HG02938 (cell line): ENCODE data around the gene FUT6.
"Not testable (repeated sequence)": the region's sequence is repeated elsewhere in the genome, so short reads cannot be mapped to it uniquely, and the experiment has no call there.

Source experiments
- ATAC-seq: cut with Tn5 transposase; IDR thresholded peaks from one replicate; pipeline ENCODE4 v1.9.1; 2021; ENCODE audit warnings: mild to moderate bottlenecking, moderate library complexity; ENCODE audit not compliant: unreplicated experiment

Gene FUT6

GRCh38 chr19:5857203-5858081, 17.9 kb upstream of the FUT6 start:
- no peak for ATAC-seq

- ATAC-seq: not testable (repeated sequence)
Observed at GRCh38 chr19:5855151-5855550, 15.6 kb upstream of the FUT6 start.

- not testable (repeated sequence) for ATAC-seq
Observed at GRCh38 chr19:5854121-5854520, 14.6 kb upstream of the FUT6 start.

- ATAC-seq: no peak
Observed at GRCh38 chr19:5851302-5851701, 11.8 kb upstream of the FUT6 start, which contains the start of gene FUT3. Gene FUT3, minus strand, starts transcription at chr19:5851449.

GRCh38 chr19:5850743-5851293, 11.3 kb upstream of the FUT6 start:
- ATAC-seq: no peak

- no peak for ATAC-seq
Observed at GRCh38 chr19:5850189-5850588, 10.7 kb upstream of the FUT6 start.

GRCh38 chr19:5848621-5849020, 9.1 kb upstream of the FUT6 start:
- ATAC-seq: not testable (repeated sequence)

- not testable (repeated sequence) for ATAC-seq
Observed at GRCh38 chr19:5847846-5848245, 8.3 kb upstream of the FUT6 start.

GRCh38 chr19:5844456-5845433, 5.2 kb upstream of the FUT6 start:
- no peak for ATAC-seq

- ATAC-seq: no peak
Observed at GRCh38 chr19:5843295-5843927, 3.9 kb upstream of the FUT6 start.

- ATAC-seq: not testable (repeated sequence)
Observed at GRCh38 chr19:5841735-5842111, 2.2 kb upstream of the FUT6 start.

GRCh38 chr19:5838353-5839064, 993 bp downstream of the FUT6 start:
- ATAC-seq: no peak

- no peak for ATAC-seq
Observed at GRCh38 chr19:5837761-5838352, 1.6 kb downstream of the FUT6 start.

GRCh38 chr19:5832527-5833216, 6.8 kb downstream of the FUT6 start:
- no peak for ATAC-seq

GRCh38 chr19:5832061-5832460, 7.4 kb downstream of the FUT6 start:
- ATAC-seq: no peak

- no peak for ATAC-seq
Observed at GRCh38 chr19:5831159-5831558, 8.3 kb downstream of the FUT6 start.

GRCh38 chr19:5829567-5830310, 9.8 kb downstream of the FUT6 start:
- ATAC-seq: no peak
